D721Med (cell line): ENCODE data around the gene HUWE1.
"Not testable (repeated sequence)": the region's sequence is repeated elsewhere in the genome, so short reads cannot be mapped to it uniquely, and the experiment has no call there.

ENCODE experiments used
- DNase-seq: peaks from one replicate; pipeline ENCODE4 v3.0.0; 2011; ENCODE audit warnings: low spot score; ENCODE audit not compliant: insufficient read length
- FAIRE-seq: peaks from 2 replicates; lab custom pipeline; 2011; peaks lifted over from hg19 to GRCh38; lab: Jason Lieb, UNC
- CTCF ChIP-seq: IDR thresholded peaks from 2 replicates; pipeline ENCODE4 v1.5.1; 2012; ENCODE audit warnings: mild to moderate bottlenecking, control low read depth; ENCODE audit not compliant: insufficient read depth; ENCODE audit errors: missing control alignments

Gene HUWE1

GRCh38 chrX:53538781-53539180 lies 147.7 kb downstream of the HUWE1 start:
- FAIRE-seq: no peak
- DNase-seq: no peak
- no peak for TF ChIP-seq CTCF

- DNase-seq, FAIRE-seq: not testable (repeated sequence)
These were observed 155.1 kb downstream of the HUWE1 start for GRCh38 chrX:53531255-53531966.

GRCh38 chrX:53526999-53527398 lies 159.5 kb downstream of the HUWE1 start:
- FAIRE-seq (no peak), DNase-seq (no peak)
- TF ChIP-seq CTCF: no peak

- DNase-seq (no peak), FAIRE-seq (no peak)
- no peak for TF ChIP-seq CTCF
These were observed 175.2 kb downstream of the HUWE1 start for GRCh38 chrX:53511322-53511721.

- not testable (repeated sequence) for FAIRE-seq
These were observed 182.5 kb downstream of the HUWE1 start for GRCh38 chrX:53504035-53504434.

GRCh38 chrX:53494436-53494835 lies 192.1 kb downstream of the HUWE1 start:
- DNase-seq (no peak), FAIRE-seq (no peak)
- no peak for TF ChIP-seq CTCF

More at GRCh38 chrX:53504035-53504434, 182.5 kb downstream of the HUWE1 start:
- not testable (repeated sequence) for DNase-seq

GRCh38 chrX:53486285-53486684 lies 200.2 kb downstream of the HUWE1 start:
- no peak for DNase-seq
- TF ChIP-seq CTCF: no peak
- no peak for FAIRE-seq

- FAIRE-seq (no peak), DNase-seq (no peak)
- TF ChIP-seq CTCF: no peak
These were observed 202.6 kb downstream of the HUWE1 start for GRCh38 chrX:53483838-53484405.
